ENCODE measurements around the gene IQCM.
"Not testable (repeated sequence)": the region's sequence is repeated elsewhere in the genome, so short reads cannot be mapped to it uniquely, and the experiment has no call there.

Gene IQCM

DNA sequence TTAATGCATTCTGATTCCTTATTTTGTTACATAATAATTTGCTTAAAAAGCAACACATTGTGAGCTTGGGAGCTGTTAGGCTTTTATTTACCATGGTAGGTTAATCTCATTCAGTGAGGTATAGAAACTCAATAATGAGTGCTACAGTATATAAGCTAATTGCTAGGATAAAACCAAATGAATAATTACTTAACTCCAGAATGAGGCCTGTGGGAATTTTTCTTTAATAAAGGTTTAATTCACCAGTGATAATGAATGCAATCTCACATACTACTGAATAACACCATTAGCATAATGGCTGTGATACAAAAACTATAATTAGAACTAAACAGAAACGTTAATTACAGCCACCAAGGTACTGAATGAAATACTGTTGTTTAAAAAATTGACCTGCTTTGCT, 326.3 kb downstream of the IQCM start:
- H3K36me3 ChIP-seq (ENCODE audit: control insufficient read depth, insufficient read depth, low read length) = no peaks in the 10 kb centered on the region
- H3K4me3 ChIP-seq (ENCODE audit: extremely low read depth, insufficient read depth, low read length, poor library complexity, severe bottlenecking) = no peak overlapping the region
- no peak overlapping the region for H3K27ac ChIP-seq (ENCODE audit: low read depth, low read length, severe bottlenecking)
- no CpG with 5 or more reads among the region's 1 CpG for WGBS, 2 experiments (ENCODE audit: insufficient coverage in 2 of 2)
- H3K9me3 ChIP-seq (ENCODE audit: control insufficient read depth, low read length) = no peaks in the 10 kb centered on the region
- H3K4me1 ChIP-seq (ENCODE audit: control insufficient read depth, insufficient read depth, low read length, poor library complexity, severe bottlenecking) = no peaks in the 10 kb centered on the region

DNA sequence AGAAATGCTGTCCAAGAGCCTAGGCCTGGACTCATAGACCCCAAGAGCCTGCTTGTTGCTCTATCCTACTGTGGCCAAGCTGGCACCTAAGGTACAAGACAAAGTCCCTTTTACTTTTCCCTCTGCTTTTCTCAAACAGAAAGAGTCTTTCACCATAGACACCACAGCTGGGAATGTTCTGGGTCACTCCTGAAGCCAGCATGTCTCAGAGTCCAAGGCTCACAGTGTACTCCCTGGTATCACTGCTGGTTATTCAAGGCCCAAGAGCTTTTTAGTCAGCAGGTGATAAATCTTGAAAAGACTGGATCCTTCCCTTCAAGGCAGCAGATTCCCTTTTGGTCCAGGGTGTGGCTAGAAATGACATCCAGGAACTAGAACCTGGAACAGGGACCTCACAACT, 328.8 kb downstream of the IQCM start:
- Histone ChIP-seq H3K4me3 (ENCODE audit: extremely low read depth, insufficient read depth, low read length, poor library complexity, severe bottlenecking) (no peak overlapping the region), H3K9me3 (ENCODE audit: control insufficient read depth, low read length) (no peaks in the 10 kb centered on the region), H3K36me3 (ENCODE audit: control insufficient read depth, insufficient read depth, low read length) (no peaks in the 10 kb centered on the region), H3K27ac (ENCODE audit: low read depth, low read length, severe bottlenecking) (no peak overlapping the region), H3K4me1 (ENCODE audit: control insufficient read depth, insufficient read depth, low read length, poor library complexity, severe bottlenecking) (no peaks in the 10 kb centered on the region)

DNA sequence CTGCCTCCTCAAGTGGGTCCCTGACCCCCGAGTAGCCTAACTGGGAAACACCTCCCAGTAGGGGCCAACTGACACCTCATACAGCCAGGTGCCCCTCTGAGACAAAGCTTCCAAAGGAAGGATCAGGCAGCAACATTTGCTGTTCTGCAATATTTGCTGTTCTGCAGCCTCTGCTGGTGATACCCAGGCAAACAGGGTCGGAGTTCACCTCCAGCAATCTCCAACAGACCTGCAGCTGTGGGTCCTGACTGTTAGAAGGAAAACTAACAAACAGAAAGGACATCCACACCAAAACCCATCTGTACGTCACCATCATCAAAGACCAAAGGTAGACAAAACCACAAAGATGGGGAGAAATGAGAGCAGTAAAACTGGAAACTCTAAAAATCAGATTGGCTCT, 347.0 kb downstream of the IQCM start:
- H3K27ac ChIP-seq (ENCODE audit: low read depth, low read length, severe bottlenecking); H3K9me3 ChIP-seq (ENCODE audit: control insufficient read depth, low read length); H3K4me1 ChIP-seq (ENCODE audit: control insufficient read depth, insufficient read depth, low read length, poor library complexity, severe bottlenecking); H3K36me3 ChIP-seq (ENCODE audit: control insufficient read depth, insufficient read depth, low read length); H3K4me3 ChIP-seq (ENCODE audit: extremely low read depth, insufficient read depth, low read length, poor library complexity, severe bottlenecking): not testable (repeated sequence)
- 100% methylated on average over 1 of the region's 3 CpGs; no CpG with 5 or more reads in 1 of the 2 experiments for WGBS, 2 experiments (ENCODE audit: insufficient coverage in 2 of 2)

DNA sequence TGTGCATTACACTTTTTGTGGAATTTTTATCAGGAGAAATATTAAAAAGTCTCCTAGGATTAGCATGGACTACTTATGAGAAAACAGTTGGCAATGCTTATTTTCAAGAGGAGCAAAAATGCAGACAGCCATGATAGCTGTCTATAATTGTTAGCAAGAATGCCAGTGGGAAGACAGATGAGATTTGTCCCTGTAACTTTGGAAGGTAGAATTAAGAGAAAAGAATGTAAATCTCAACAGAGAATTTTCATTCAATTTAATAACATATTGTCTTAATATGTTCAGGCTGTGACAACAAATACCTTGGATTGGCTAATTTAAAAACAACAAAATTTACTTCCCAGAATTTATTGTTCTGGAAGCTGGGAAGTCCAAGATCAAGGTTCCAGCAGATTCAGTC, 349.2 kb downstream of the IQCM start:
- no peaks in the 10 kb centered on the region for H3K9me3 ChIP-seq (ENCODE audit: control insufficient read depth, low read length)
- no peak overlapping the region for H3K27ac ChIP-seq (ENCODE audit: low read depth, low read length, severe bottlenecking)
- H3K4me1 ChIP-seq (ENCODE audit: control insufficient read depth, insufficient read depth, low read length, poor library complexity, severe bottlenecking) = no peaks in the 10 kb centered on the region
- H3K4me3 ChIP-seq (ENCODE audit: extremely low read depth, insufficient read depth, low read length, poor library complexity, severe bottlenecking) = no peak overlapping the region
- H3K36me3 ChIP-seq (ENCODE audit: control insufficient read depth, insufficient read depth, low read length) = no peaks in the 10 kb centered on the region

DNA sequence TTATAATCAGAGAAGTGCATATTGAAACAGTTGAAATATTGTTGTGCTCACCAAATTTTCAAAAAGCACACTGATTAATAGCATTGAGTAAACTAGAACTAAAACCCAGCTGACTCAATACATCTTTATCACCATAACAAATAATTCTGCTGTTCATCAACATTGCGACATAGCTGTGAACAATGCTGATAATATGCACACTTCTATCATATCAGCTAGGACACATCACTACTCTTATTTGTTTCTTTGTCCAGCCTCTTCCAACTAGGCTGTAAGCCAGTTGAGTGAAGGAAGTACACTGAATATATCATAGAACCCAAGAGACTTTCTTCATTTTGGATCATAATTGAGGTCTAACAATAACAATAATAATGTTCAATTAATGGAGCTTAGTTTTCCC, 349.7 kb downstream of the IQCM start:
- Histone ChIP-seq H3K9me3 (ENCODE audit: control insufficient read depth, low read length) (no peaks in the 10 kb centered on the region), H3K4me1 (ENCODE audit: control insufficient read depth, insufficient read depth, low read length, poor library complexity, severe bottlenecking) (no peaks in the 10 kb centered on the region), H3K27ac (ENCODE audit: low read depth, low read length, severe bottlenecking) (no peak overlapping the region), H3K4me3 (ENCODE audit: extremely low read depth, insufficient read depth, low read length, poor library complexity, severe bottlenecking) (no peak overlapping the region), H3K36me3 (ENCODE audit: control insufficient read depth, insufficient read depth, low read length) (no peaks in the 10 kb centered on the region)
- 67 to 86% methylated on average over 1 of the region's 1 CpG for WGBS, 2 experiments (ENCODE audit: insufficient coverage in 2 of 2)

DNA sequence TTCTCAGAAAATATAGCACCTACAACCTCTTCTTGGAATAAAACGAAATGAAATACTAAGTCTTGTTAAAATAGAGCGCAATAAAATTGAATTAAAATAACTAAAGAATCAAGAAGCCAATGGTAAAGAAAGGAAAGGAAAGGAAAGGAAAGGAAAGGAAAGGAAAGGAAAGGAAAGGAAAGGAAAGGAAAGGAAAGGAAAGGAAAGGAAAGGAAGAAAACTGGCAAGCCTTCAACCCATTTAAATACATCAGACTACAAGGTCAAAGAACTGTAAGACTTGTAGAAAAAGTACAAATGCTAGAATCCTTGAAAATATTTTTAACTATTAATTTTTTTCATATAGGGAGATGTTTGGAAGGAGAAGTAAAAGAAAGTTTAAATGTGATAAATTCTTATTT, 372.1 kb downstream of the IQCM start:
- Histone ChIP-seq H3K9me3 (ENCODE audit: control insufficient read depth, low read length) (no peaks in the 10 kb centered on the region), H3K36me3 (ENCODE audit: control insufficient read depth, insufficient read depth, low read length) (no peaks in the 10 kb centered on the region), H3K4me3 (ENCODE audit: extremely low read depth, insufficient read depth, low read length, poor library complexity, severe bottlenecking) (no peak overlapping the region), H3K4me1 (ENCODE audit: control insufficient read depth, insufficient read depth, low read length, poor library complexity, severe bottlenecking) (peaks cover 4% of the 10 kb centered on the region), H3K27ac (ENCODE audit: low read depth, low read length, severe bottlenecking) (no peak overlapping the region)
- no CpG with 5 or more reads among the region's 2 CpGs for WGBS, 2 experiments (ENCODE audit: insufficient coverage in 2 of 2)

DNA sequence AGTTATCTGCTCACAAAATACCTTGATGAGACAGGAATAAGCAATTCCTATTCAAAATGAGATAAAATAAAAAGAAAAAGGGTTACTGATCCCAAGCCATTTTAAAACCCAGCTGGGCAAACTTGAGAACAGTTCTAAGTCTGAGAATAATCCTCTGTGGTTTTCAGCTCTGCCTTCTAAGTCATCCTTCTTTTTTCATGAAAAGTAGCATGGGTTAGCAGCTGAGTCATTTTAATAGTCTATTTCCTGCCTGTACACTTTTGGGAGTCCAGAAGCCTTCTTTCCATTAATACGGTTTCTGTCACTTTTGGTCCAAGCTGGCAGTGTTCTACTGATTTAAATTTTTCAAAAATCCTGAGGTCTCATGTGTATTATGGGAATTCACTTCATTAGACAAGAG, 374.3 kb downstream of the IQCM start:
- Histone ChIP-seq H3K27ac (ENCODE audit: low read depth, low read length, severe bottlenecking) (no peak overlapping the region), H3K36me3 (ENCODE audit: control insufficient read depth, insufficient read depth, low read length) (no peaks in the 10 kb centered on the region), H3K4me3 (ENCODE audit: extremely low read depth, insufficient read depth, low read length, poor library complexity, severe bottlenecking) (no peak overlapping the region), H3K9me3 (ENCODE audit: control insufficient read depth, low read length) (no peaks in the 10 kb centered on the region), H3K4me1 (ENCODE audit: control insufficient read depth, insufficient read depth, low read length, poor library complexity, severe bottlenecking) (peaks cover 4% of the 10 kb centered on the region)
- WGBS, 2 experiments (ENCODE audit: insufficient coverage in 2 of 2) = no CpG with 5 or more reads among the region's 1 CpG

DNA sequence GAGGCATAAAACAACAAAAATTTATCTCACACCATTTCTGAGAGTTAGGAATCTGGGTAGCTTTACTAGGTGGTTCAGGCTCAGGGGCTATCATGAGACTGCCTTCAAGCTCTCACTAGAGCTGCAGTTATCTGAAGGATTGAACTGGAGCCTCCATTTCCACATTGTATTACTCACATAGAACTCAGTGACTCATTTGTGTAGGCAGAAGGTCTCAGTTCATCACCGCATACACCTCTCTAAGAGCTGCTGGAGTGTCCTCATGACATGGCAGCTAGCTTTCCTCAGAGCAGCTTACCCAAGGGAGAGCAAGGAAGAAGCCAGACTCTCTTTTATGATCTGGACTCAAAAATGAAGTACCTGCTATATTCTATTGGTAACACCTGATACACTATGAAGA, 389.2 kb downstream of the IQCM start:
- Histone ChIP-seq H3K4me3 (ENCODE audit: extremely low read depth, insufficient read depth, low read length, poor library complexity, severe bottlenecking) (no peak overlapping the region), H3K27ac (ENCODE audit: low read depth, low read length, severe bottlenecking) (no peak overlapping the region), H3K9me3 (ENCODE audit: control insufficient read depth, low read length) (no peaks in the 10 kb centered on the region), H3K36me3 (ENCODE audit: control insufficient read depth, insufficient read depth, low read length) (no peaks in the 10 kb centered on the region), H3K4me1 (ENCODE audit: control insufficient read depth, insufficient read depth, low read length, poor library complexity, severe bottlenecking) (no peaks in the 10 kb centered on the region)
- 100% methylated on average over 1 of the region's 1 CpG; no CpG with 5 or more reads in 1 of the 2 experiments for WGBS, 2 experiments (ENCODE audit: insufficient coverage in 2 of 2)

DNA sequence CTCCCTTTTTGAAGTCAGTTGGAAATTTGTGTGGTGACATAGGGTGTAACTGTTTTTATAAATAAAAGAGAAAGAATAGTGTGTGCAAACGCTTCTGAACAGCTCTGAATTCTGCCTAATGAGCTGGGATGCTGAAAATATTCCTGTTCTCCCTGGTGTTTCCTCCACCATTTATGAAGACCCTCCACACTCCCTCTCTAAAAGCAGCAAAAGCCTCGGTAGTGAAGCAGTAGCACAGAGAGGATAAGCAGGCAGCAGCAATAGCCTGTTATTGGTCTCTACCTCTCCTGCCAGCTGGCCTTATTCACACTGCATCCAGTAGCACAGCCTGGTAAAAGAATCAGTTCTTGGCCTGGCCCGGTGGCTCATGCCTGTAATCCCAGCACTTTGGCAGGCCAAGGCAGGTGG, 406.1 kb downstream of the IQCM start:
- no peak overlapping the region for H3K27ac ChIP-seq (ENCODE audit: low read depth, low read length, severe bottlenecking)
- 74 to 100% methylated on average over 1 to 3 of the region's 3 CpGs for WGBS, 2 experiments (ENCODE audit: insufficient coverage in 2 of 2)
- no peaks in the 10 kb centered on the region for H3K36me3 ChIP-seq (ENCODE audit: control insufficient read depth, insufficient read depth, low read length)
- no peaks in the 10 kb centered on the region for H3K9me3 ChIP-seq (ENCODE audit: control insufficient read depth, low read length)
- H3K4me1 ChIP-seq (ENCODE audit: control insufficient read depth, insufficient read depth, low read length, poor library complexity, severe bottlenecking) = no peaks in the 10 kb centered on the region
- H3K4me3 ChIP-seq (ENCODE audit: extremely low read depth, insufficient read depth, low read length, poor library complexity, severe bottlenecking) = no peak overlapping the region

DNA sequence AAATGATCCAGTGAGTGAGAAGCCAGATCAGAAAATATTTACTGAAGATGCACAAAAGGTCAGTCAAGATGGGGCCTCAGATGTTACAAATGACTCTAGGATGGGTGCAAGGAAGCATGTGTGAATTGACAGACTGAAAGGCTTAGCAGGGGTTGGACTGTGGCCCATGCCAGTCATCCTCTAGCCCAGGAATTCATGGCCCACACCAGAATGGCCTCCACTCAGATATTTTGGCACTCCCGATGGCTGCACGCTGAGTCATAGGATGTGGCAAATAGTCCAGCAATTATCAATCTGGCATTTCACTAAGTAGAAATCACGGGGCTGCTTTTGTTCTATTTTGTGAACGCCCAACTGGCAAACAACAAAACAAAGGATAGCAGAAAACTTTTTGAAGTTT, 406.5 kb downstream of the IQCM start:
- no peak overlapping the region for H3K27ac ChIP-seq (ENCODE audit: low read depth, low read length, severe bottlenecking)
- H3K36me3 ChIP-seq (ENCODE audit: control insufficient read depth, insufficient read depth, low read length) = no peaks in the 10 kb centered on the region
- WGBS, 2 experiments (ENCODE audit: insufficient coverage in 2 of 2) = 94 to 100% methylated on average over 3 to 4 of the region's 4 CpGs
- no peak overlapping the region for H3K4me3 ChIP-seq (ENCODE audit: extremely low read depth, insufficient read depth, low read length, poor library complexity, severe bottlenecking)
- H3K9me3 ChIP-seq (ENCODE audit: control insufficient read depth, low read length) = no peaks in the 10 kb centered on the region
- no peaks in the 10 kb centered on the region for H3K4me1 ChIP-seq (ENCODE audit: control insufficient read depth, insufficient read depth, low read length, poor library complexity, severe bottlenecking)

DNA sequence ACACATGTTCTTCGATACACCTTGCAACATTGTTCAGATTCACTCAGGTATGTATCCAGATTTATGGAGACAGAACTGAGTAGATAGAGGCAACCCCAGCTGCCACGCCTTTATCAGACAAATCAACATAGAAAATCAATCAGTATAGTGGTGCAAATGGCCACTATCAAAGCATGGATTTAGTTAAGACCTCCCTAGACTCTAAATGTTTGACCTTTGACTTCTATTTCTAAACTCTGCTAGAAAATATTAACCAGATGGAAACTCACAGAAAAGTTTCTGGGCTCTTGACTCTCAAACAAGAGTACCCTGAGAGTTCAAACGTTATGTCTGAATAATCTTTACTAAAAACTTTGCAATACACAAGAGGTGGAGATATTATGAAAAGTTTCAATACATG, 411.5 kb downstream of the IQCM start:
- no peak overlapping the region for H3K27ac ChIP-seq (ENCODE audit: low read depth, low read length, severe bottlenecking)
- H3K4me3 ChIP-seq (ENCODE audit: extremely low read depth, insufficient read depth, low read length, poor library complexity, severe bottlenecking) = no peak overlapping the region
- 100% methylated on average over 1 of the region's 3 CpGs; no CpG with 5 or more reads in 1 of the 2 experiments for WGBS, 2 experiments (ENCODE audit: insufficient coverage in 2 of 2)
- H3K4me1 ChIP-seq (ENCODE audit: control insufficient read depth, insufficient read depth, low read length, poor library complexity, severe bottlenecking) = no peaks in the 10 kb centered on the region
- H3K36me3 ChIP-seq (ENCODE audit: control insufficient read depth, insufficient read depth, low read length) = no peaks in the 10 kb centered on the region
- no peaks in the 10 kb centered on the region for H3K9me3 ChIP-seq (ENCODE audit: control insufficient read depth, low read length)

DNA sequence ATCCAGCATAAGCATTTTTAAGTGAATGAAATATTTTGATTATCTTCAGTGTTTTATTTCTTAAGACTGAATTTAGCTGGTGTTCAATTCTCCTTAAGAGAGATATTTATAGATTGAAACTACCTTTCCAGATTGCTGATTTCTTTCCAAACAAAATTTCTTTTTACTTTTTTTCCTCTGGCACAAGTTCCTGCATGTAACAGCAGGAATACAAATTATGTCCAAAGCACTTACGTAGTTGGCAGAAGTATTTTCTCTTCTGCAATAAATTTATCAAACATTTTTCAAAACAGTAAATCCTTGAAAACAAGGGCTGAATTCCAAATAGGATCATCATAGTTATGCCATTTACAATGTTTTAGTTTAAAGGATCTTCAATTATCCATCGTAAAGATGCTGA, 412.6 kb downstream of the IQCM start:
- no peaks in the 10 kb centered on the region for H3K36me3 ChIP-seq (ENCODE audit: control insufficient read depth, insufficient read depth, low read length)
- H3K9me3 ChIP-seq (ENCODE audit: control insufficient read depth, low read length) = no peaks in the 10 kb centered on the region
- no peak overlapping the region for H3K27ac ChIP-seq (ENCODE audit: low read depth, low read length, severe bottlenecking)
- WGBS, 2 experiments (ENCODE audit: insufficient coverage in 2 of 2) = 80 to 82% methylated on average over 1 to 2 of the region's 2 CpGs
- H3K4me3 ChIP-seq (ENCODE audit: extremely low read depth, insufficient read depth, low read length, poor library complexity, severe bottlenecking) = no peak overlapping the region
- no peaks in the 10 kb centered on the region for H3K4me1 ChIP-seq (ENCODE audit: control insufficient read depth, insufficient read depth, low read length, poor library complexity, severe bottlenecking)

Data from mesodermal cell (in vitro differentiated cells).